ENCODE data around the gene OTOA. TPM values are rescaled to one million over a fixed set of nuclear protein-coding genes. Genes with fewer than 3 reads are reported as not detected.
"Not testable (repeated sequence)": the region's sequence is repeated elsewhere in the genome, so short reads cannot be mapped to it uniquely, and the experiment has no call there.

OTOA gene
- total RNA-seq, 1 donor from 2014 or later, result under 0.01 TPM

DNA sequence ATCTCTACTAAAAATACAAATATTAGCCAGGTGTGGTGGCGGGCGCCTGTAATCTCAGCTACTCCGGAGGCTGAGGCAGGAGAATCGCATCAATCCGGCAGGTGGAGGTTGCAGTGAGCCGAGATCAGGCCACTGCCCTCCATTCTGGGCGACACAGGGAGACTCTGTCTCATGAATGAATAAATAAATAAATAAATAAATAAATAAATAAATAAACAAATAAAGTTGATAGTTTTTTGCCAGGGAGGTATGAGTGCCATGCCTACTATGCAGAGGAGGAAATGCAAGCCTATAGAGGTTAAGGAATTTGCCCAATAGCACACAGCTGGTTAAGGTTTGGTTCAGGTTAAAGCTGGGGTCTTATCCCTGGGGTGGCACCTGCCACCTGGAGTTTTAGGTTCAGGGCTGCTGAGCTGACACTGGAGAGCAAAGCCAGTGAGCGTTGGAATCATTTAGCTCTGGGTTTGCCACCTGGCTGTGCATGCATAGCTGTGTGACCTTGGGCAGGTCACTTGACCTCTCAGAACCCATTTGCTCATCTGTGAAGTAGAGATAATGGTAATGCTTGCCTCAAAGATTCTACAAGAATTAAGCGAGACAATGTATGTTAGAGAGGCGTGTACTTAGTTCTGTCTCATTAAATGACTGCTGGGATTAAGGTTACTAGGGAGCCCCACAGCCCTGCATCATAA is 1.2 kb downstream of the OTOA start:
- Histone ChIP-seq H3K9me3 (ENCODE audit: control insufficient read depth in 3 of 3, low read length in 3 of 3) (no peaks in the 10 kb centered on the region), H3K27me3 (ENCODE audit: control insufficient read depth in 3 of 3, insufficient read depth in 3 of 3, low read length in 3 of 3) (peaks cover 15 to 29% (median 19%) of the 10 kb centered on the region in 3 donors), H3K4me3 (ENCODE audit: low read length in 3 of 3) (no peak overlapping the region), H3K36me3 (ENCODE audit: control insufficient read depth in 3 of 3, insufficient read depth in 3 of 3, low read length in 3 of 3) (no peaks in the 10 kb centered on the region), H3K4me1 (ENCODE audit: control insufficient read depth in 3 of 3, insufficient read depth in 3 of 3, low read length in 3 of 3) (peaks cover 0 to 2% (median 0%) of the 10 kb centered on the region in 3 donors), H3K27ac (ENCODE audit: low read depth, low read length) (no peak overlapping the region), H3K9ac (ENCODE audit: low read depth in 1 of 3, low read length in 3 of 3) (no peak overlapping the region)

GRCh38 chr16:21666772-21667171 is 3.0 kb downstream of the OTOA start:
- Histone ChIP-seq H3K27ac (ENCODE audit: low read depth, low read length) (no peak overlapping the region), H3K4me3 (ENCODE audit: low read length in 3 of 3) (no peak overlapping the region), H3K4me1 (ENCODE audit: control insufficient read depth in 3 of 3, insufficient read depth in 3 of 3, low read length in 3 of 3) (peaks cover 0 to 2% (median 0%) of the 10 kb centered on the region in 3 donors), H3K36me3 (ENCODE audit: control insufficient read depth in 3 of 3, insufficient read depth in 3 of 3, low read length in 3 of 3) (no peaks in the 10 kb centered on the region), H3K9me3 (ENCODE audit: control insufficient read depth in 3 of 3, low read length in 3 of 3) (no peaks in the 10 kb centered on the region), H3K27me3 (ENCODE audit: control insufficient read depth in 3 of 3, insufficient read depth in 3 of 3, low read length in 3 of 3) (peaks cover 15 to 29% (median 19%) of the 10 kb centered on the region in 3 donors), H3K9ac (ENCODE audit: low read depth in 1 of 3, low read length in 3 of 3) (no peak overlapping the region)

DNA sequence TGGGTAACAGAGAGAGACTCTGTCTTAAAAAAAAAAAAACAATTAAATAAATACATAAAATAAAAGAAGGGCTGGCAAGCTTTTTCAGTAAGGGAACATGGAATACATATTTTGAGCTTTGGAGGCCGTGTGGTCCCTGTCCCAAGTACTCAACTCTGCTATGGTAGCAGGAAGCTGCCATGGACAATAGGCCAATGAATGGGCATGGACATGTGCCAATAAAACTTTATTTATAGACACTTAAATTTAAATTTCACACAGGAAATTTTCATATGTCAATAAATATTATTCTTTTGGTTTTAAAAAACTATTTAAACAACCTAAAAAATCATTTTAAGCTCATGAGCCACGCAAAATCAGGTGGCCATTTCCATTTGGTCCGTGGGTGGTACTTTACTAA is 3.8 kb downstream of the OTOA start:
- H3K27me3 ChIP-seq (ENCODE audit: control insufficient read depth in 3 of 3, insufficient read depth in 3 of 3, low read length in 3 of 3), result peaks cover 15 to 29% (median 19%) of the 10 kb centered on the region in 3 donors
- H3K36me3 ChIP-seq (ENCODE audit: control insufficient read depth in 3 of 3, insufficient read depth in 3 of 3, low read length in 3 of 3), result no peaks in the 10 kb centered on the region
- no peak overlapping the region for H3K9ac ChIP-seq (ENCODE audit: low read depth in 1 of 3, low read length in 3 of 3)
- no peak overlapping the region for H3K4me3 ChIP-seq (ENCODE audit: low read length in 3 of 3)
- H3K4me1 ChIP-seq (ENCODE audit: control insufficient read depth in 3 of 3, insufficient read depth in 3 of 3, low read length in 3 of 3), result peaks cover 0 to 2% (median 0%) of the 10 kb centered on the region in 3 donors
- no peak overlapping the region for H3K27ac ChIP-seq (ENCODE audit: low read depth, low read length)
- no peaks in the 10 kb centered on the region for H3K9me3 ChIP-seq (ENCODE audit: control insufficient read depth in 3 of 3, low read length in 3 of 3)

GRCh38 chr16:21673469-21673868 is 9.7 kb downstream of the OTOA start:
- H3K4me1 ChIP-seq (ENCODE audit: control insufficient read depth in 3 of 3, insufficient read depth in 3 of 3, low read length in 3 of 3), result no peaks in the 10 kb centered on the region
- H3K4me3 ChIP-seq (ENCODE audit: low read length in 3 of 3), result no peak overlapping the region
- peaks cover 0 to 2% (median 0%) of the 10 kb centered on the region in 3 donors for H3K27me3 ChIP-seq (ENCODE audit: control insufficient read depth in 3 of 3, insufficient read depth in 3 of 3, low read length in 3 of 3)
- H3K9ac ChIP-seq (ENCODE audit: low read depth in 1 of 3, low read length in 3 of 3), result no peak overlapping the region
- H3K36me3 ChIP-seq (ENCODE audit: control insufficient read depth in 3 of 3, insufficient read depth in 3 of 3, low read length in 3 of 3), result no peaks in the 10 kb centered on the region
- no peak overlapping the region for H3K27ac ChIP-seq (ENCODE audit: low read depth, low read length)
- peaks cover 0 to 5% (median 0%) of the 10 kb centered on the region in 3 donors for H3K9me3 ChIP-seq (ENCODE audit: control insufficient read depth in 3 of 3, low read length in 3 of 3)

- not testable (repeated sequence) for H3K9me3 ChIP-seq (ENCODE audit: control insufficient read depth in 3 of 3, low read length in 3 of 3); H3K36me3 ChIP-seq (ENCODE audit: control insufficient read depth in 3 of 3, insufficient read depth in 3 of 3, low read length in 3 of 3); H3K4me1 ChIP-seq (ENCODE audit: control insufficient read depth in 3 of 3, insufficient read depth in 3 of 3, low read length in 3 of 3); H3K27me3 ChIP-seq (ENCODE audit: control insufficient read depth in 3 of 3, insufficient read depth in 3 of 3, low read length in 3 of 3); H3K9ac ChIP-seq (ENCODE audit: low read depth in 1 of 3, low read length in 3 of 3); H3K4me3 ChIP-seq (ENCODE audit: low read length in 3 of 3); H3K27ac ChIP-seq (ENCODE audit: low read depth, low read length)
Observed at GRCh38 chr16:21674456-21674855, 10.7 kb downstream of the OTOA start.

DNA sequence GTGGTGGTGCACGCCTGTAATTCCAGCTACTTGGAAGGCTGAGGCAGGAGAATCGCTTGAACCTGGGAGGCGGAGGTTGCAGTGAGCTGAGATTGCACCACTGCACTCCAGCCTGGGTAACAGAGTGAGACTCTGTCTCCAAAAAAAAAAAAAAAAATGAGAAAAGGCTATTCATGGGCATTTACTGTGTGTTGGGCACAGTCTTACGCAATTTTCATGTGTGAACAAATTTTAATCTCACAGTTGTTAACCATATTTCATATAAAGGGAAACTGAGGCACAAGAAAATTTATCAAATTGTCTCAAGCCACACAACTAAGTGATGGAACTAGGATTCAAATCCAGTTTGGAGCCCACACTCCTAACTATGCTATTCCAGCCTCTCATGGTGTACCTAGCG is 16.9 kb downstream of the OTOA start:
- H3K27me3 ChIP-seq (ENCODE audit: control insufficient read depth in 3 of 3, insufficient read depth in 3 of 3, low read length in 3 of 3); H3K27ac ChIP-seq (ENCODE audit: low read depth, low read length); H3K9ac ChIP-seq (ENCODE audit: low read depth in 1 of 3, low read length in 3 of 3); H3K4me1 ChIP-seq (ENCODE audit: control insufficient read depth in 3 of 3, insufficient read depth in 3 of 3, low read length in 3 of 3); H3K4me3 ChIP-seq (ENCODE audit: low read length in 3 of 3); H3K9me3 ChIP-seq (ENCODE audit: control insufficient read depth in 3 of 3, low read length in 3 of 3); H3K36me3 ChIP-seq (ENCODE audit: control insufficient read depth in 3 of 3, insufficient read depth in 3 of 3, low read length in 3 of 3): not testable (repeated sequence)

- Histone ChIP-seq H3K4me1 (ENCODE audit: control insufficient read depth in 3 of 3, insufficient read depth in 3 of 3, low read length in 3 of 3) (no peaks in the 10 kb centered on the region), H3K27me3 (ENCODE audit: control insufficient read depth in 3 of 3, insufficient read depth in 3 of 3, low read length in 3 of 3) (peaks cover 0 to 7% (median 0%) of the 10 kb centered on the region in 3 donors), H3K36me3 (ENCODE audit: control insufficient read depth in 3 of 3, insufficient read depth in 3 of 3, low read length in 3 of 3) (no peaks in the 10 kb centered on the region), H3K9me3 (ENCODE audit: control insufficient read depth in 3 of 3, low read length in 3 of 3) (no peaks in the 10 kb centered on the region), H3K9ac (ENCODE audit: low read depth in 1 of 3, low read length in 3 of 3) (no peak overlapping the region), H3K4me3 (ENCODE audit: low read length in 3 of 3) (no peak overlapping the region), H3K27ac (ENCODE audit: low read depth, low read length) (no peak overlapping the region)
Observed at GRCh38 chr16:21683184-21683583, 19.4 kb downstream of the OTOA start.

DNA sequence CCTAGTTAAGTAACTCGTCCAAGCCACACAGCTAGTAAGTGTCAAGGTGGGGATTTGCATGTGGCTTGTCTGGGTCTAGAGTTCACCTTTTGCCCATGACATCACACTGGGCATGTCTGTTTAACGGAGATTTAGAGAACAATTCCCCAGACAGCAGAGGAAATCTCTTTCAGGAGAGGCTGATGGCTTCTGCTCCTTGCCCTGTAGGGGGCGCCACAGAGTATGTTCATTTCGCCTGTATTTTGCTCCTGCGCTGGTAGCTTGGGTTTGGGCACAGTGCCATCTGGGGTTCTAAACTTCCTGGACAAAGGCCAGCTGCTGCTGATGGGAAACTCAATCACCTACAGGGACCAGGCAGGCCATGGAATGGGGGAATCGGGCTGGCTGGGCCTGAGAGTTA is 20.4 kb downstream of the OTOA start:
- Histone ChIP-seq H3K9me3 (ENCODE audit: control insufficient read depth in 3 of 3, low read length in 3 of 3) (no peaks in the 10 kb centered on the region), H3K4me1 (ENCODE audit: control insufficient read depth in 3 of 3, insufficient read depth in 3 of 3, low read length in 3 of 3) (no peaks in the 10 kb centered on the region), H3K36me3 (ENCODE audit: control insufficient read depth in 3 of 3, insufficient read depth in 3 of 3, low read length in 3 of 3) (no peaks in the 10 kb centered on the region), H3K9ac (ENCODE audit: low read depth in 1 of 3, low read length in 3 of 3) (no peak overlapping the region), H3K27ac (ENCODE audit: low read depth, low read length) (no peak overlapping the region), H3K27me3 (ENCODE audit: control insufficient read depth in 3 of 3, insufficient read depth in 3 of 3, low read length in 3 of 3) (peaks cover 0 to 6% (median 0%) of the 10 kb centered on the region in 3 donors), H3K4me3 (ENCODE audit: low read length in 3 of 3) (no peak overlapping the region)

GRCh38 chr16:21685034-21685455 is 21.3 kb downstream of the OTOA start:
- Histone ChIP-seq H3K4me1 (ENCODE audit: control insufficient read depth in 3 of 3, insufficient read depth in 3 of 3, low read length in 3 of 3) (no peaks in the 10 kb centered on the region), H3K27ac (ENCODE audit: low read depth, low read length) (no peak overlapping the region), H3K9ac (ENCODE audit: low read depth in 1 of 3, low read length in 3 of 3) (no peak overlapping the region), H3K27me3 (ENCODE audit: control insufficient read depth in 3 of 3, insufficient read depth in 3 of 3, low read length in 3 of 3) (peaks cover 0 to 2% (median 0%) of the 10 kb centered on the region in 3 donors), H3K36me3 (ENCODE audit: control insufficient read depth in 3 of 3, insufficient read depth in 3 of 3, low read length in 3 of 3) (no peaks in the 10 kb centered on the region), H3K9me3 (ENCODE audit: control insufficient read depth in 3 of 3, low read length in 3 of 3) (no peaks in the 10 kb centered on the region), H3K4me3 (ENCODE audit: low read length in 3 of 3) (no peak overlapping the region)

DNA sequence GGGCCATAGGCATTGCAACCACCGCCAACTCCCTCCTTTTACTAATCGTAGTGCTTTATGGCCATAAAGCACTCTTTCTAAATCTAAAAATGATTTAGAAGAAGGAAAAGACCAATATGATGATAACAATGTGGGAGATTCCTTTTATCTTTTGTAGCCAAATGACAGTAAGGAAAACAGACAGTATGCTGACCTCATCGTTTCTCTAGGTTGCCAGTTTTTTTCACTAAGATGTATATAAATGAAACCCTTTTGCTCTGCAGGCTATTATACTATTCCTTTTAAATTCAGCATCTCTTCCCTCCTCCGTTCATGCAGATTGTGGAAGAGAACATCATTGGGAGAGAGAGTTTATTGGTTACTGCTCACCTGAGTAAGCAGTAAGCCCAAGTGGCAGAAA is 25.3 kb downstream of the OTOA start:
- H3K9ac ChIP-seq (ENCODE audit: low read depth in 1 of 3, low read length in 3 of 3), result no peak overlapping the region
- no peaks in the 10 kb centered on the region for H3K27me3 ChIP-seq (ENCODE audit: control insufficient read depth in 3 of 3, insufficient read depth in 3 of 3, low read length in 3 of 3)
- no peak overlapping the region for H3K4me3 ChIP-seq (ENCODE audit: low read length in 3 of 3)
- no peaks in the 10 kb centered on the region for H3K36me3 ChIP-seq (ENCODE audit: control insufficient read depth in 3 of 3, insufficient read depth in 3 of 3, low read length in 3 of 3)
- H3K4me1 ChIP-seq (ENCODE audit: control insufficient read depth in 3 of 3, insufficient read depth in 3 of 3, low read length in 3 of 3), result no peaks in the 10 kb centered on the region
- H3K27ac ChIP-seq (ENCODE audit: low read depth, low read length), result no peak overlapping the region
- H3K9me3 ChIP-seq (ENCODE audit: control insufficient read depth in 3 of 3, low read length in 3 of 3), result no peaks in the 10 kb centered on the region

Measured in skeletal muscle tissue (tissue), 4 donors.